ENCODE results near the gene KIF19.

- TF ChIP-seq CTCF (conservative IDR thresholded peaks at IDR 0.05; ENCODE audit: low read length) (no peak), EZH2phosphoT487 (IDR thresholded peaks at IDR 0.05; ENCODE audit: borderline replicate concordance) (no peak)
These were observed 17.8 kb upstream of the KIF19 start for GRCh38 chr17:74307984-74308773.
